Germinal center (tissue), 1 donor: ENCODE measurements around the gene CPNE2.
"Not testable (repeated sequence)": the region's sequence is repeated elsewhere in the genome, so short reads cannot be mapped to it uniquely, and the experiment has no call there.

ENCODE experiments used
- DNase-seq: peaks from one replicate; pipeline ENCODE4 v3.0.0; 2012; ENCODE audit warnings: mixed read lengths, low spot score

The CPNE2 gene

DNA sequence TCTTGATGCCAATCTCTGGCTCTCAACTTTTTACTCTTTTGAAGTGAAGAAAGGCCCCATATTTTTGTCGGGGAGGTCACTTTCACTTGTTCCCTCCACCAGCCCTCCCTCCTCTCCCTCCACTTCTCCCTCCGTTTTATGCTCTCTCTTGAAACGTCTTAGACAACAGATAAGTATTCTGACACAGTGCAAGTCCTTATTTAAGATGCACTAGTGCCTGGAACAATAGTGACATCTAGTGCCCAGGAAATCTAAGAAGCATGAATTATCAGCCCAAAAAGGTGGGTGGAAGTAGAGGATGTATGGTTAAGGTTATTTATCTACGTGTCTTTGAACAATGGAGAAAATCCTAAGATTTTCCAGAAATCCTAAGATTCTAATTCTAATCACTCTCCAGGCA, 75.6 kb downstream of the CPNE2 start:
- peak; percentile 48 for DNase-seq

DNA sequence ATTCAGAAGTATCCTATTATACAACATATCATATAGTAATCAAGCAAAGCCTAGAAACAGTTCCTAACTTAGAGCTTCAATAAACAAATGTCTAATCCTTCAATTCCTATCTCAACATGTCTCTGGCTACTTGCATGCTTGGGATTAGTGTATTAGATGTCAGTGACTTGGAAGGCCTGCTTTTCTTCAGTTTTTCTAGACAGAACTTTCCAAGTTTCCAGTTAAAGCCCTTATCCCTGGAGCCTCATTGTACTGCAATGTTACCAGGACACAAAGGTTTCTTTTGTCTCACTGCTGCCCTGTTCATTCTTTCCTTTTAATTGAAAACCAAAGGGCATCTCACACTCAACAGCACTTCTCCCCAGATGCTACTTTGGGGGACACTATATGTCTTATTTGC, 76.9 kb downstream of the CPNE2 start:
- DNase-seq = no peak

GRCh38 chr16:57172721-57173290, 80.4 kb downstream of the CPNE2 start:
- no peak for DNase-seq

DNA sequence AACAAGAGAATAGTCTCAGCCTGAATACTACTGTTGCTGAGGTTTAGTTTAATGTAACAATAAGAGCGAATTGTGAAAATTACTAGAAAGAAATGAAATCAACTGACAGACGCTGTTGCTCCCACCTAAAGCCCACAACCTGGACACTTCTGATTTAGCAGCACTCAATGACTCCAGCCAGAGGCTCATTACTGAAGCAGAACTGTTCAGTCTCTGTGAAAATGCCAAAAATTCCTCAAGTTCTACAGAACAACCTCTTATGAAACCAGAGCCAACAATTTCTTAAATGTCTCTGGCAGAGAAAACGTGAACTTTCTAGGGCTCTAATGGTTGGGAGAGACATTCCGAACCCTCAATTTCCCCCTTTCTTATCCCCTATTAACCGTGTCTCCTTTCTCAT, 83.5 kb downstream of the CPNE2 start:
- DNase-seq = no peak

- no peak for DNase-seq
These were observed 85.8 kb downstream of the CPNE2 start for GRCh38 chr16:57178196-57178595.

DNA sequence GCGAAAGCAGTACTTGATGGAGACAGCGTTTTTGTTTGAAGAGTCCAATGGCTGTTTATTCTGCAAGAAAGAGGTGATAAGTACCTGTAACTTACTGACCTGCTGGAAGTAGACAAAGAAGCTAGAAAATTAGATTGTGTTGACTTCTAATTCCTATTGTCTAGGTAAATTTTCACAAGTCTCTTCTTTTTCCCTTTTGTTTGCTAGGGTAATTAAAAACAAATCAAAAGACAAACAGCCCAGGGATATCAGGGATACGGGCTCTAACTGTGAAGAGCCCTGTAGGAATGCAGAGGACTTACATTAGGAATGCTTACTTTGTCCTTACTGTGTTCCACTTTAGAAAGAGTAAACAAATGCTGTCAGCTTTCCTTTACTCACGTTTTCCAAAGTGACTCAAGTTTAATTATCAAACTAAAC, 86.4 kb downstream of the CPNE2 start:
- no peak for DNase-seq

DNA sequence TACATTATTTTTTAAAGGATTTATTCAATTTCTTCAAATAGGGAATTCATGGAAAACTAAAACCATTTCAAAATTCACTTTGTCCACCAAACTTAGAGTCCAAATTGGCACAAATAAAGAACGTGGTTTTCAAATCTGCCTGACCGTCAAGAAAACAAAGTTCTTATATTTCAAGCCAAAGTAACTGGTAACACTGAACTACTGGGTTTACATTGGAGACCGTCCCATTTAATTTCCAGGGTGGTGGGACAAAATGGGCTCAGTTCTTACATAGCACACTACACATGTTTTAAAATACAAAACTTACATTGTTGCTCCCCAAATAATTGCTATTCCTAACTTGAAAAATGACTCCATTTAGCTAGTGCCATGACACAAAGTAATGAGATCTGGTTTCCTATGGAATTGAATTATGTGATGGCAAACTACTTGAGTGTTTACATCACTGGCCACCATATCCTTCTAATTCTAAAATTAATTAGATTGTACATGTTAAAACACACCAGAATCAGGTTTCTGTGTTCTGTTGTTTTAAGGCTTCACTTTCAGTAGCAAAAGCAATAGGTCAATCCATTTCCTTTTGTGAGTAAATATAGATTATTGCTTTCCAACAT, 86.9 kb downstream of the CPNE2 start:
- no peak for DNase-seq

- no peak for DNase-seq
These were observed 91.7 kb downstream of the CPNE2 start for GRCh38 chr16:57184113-57184512.

DNA sequence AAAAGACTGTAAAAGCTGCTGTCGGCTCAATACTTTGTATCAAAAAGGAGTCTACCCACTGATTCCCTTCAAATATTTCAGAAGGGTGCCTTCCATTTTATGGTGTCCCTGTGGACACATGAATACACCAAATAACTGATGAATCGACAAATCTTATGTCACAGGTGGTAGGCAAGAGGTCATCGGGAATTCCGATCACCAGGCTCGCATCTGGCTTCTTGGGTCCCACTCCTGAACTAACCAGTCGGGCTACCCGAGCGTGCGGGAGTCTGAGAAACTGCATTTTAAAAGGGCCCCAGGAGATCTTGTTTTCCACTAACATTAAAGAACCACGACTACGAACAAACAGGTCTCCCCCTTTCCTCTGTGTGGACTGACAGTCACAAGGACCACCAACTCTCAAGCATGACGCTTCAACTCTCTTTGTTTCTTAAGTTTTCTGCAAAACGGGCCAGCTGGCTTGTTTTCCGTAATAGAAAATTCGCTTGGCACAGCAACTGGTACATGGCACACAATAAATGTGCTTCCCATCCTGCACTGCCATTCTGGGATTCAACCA, 92.6 kb downstream of the CPNE2 start:
- DNase-seq = no peak

GRCh38 chr16:57185446-57185944, 93.1 kb downstream of the CPNE2 start:
- DNase-seq = peak; percentile 65

- DNase-seq = peak; percentile 100
These were observed 93.8 kb downstream of the CPNE2 start, which contains the start of the genes PSME3IP1 and RSPRY1 for GRCh38 chr16:57185945-57186871. TSS of gene PSME3IP1 (minus strand) at chr16:57186039. CDS start at chr16:57173854, 12,185 bp downstream. TSS of gene RSPRY1 (plus strand) at chr16:57186329. CDS start at chr16:57204659, 18,330 bp downstream.

- DNase-seq = peak; percentile 33
These were observed 94.8 kb downstream of the CPNE2 start for GRCh38 chr16:57186872-57187854.

DNA sequence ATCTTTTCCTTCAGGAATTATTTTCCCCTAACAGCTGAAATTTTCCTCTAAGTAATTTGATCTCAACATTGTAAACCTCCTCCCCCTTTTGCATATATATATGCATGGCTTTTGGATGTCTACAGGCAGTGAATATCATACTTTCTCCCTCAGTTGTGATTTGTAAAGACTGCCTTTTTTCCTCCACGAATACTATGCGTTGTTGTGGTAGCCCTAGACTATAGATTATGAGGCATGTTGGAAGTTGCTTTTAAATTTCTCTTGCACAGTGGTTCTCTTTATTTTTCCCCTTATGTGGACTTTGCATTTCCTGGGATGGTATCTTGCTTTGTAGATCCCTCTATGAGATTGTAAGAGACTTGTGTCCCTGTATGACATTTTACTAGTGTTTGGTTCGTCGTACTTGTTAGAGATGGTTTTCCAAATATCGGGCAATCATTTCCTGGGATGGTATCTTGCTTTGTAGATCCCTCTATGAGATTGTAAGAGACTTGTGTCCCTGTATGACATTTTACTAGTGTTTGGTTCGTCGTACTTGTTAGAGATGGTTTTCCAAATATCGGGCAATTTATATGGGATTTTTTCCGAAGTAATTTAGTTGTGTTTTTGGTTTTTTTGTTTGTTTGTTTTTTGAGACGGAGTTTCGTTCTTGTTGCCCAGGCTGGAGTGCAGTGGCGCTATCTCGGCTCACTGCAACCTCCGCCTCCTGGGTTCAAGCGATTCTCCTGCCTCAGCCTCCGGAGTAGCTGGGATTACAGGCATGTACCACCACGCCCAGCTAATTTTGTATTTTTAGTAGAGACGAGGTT, 95.7 kb downstream of the CPNE2 start:
- not testable (repeated sequence) for DNase-seq

DNA sequence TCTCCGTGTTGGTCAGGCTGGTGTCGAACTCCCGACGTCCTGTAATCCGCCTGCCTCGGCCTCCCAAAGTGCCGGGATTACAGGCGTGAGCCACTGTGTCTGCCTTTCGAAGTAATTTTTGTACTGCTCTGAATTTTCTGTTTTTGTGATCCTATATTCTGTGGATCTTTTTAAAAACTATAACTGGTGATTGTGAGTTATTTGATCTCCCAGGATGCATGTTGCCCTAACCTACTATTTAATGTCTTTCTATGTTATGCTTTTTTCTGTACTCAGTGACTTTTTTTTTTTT, 96.3 kb downstream of the CPNE2 start:
- DNase-seq = no peak

DNA sequence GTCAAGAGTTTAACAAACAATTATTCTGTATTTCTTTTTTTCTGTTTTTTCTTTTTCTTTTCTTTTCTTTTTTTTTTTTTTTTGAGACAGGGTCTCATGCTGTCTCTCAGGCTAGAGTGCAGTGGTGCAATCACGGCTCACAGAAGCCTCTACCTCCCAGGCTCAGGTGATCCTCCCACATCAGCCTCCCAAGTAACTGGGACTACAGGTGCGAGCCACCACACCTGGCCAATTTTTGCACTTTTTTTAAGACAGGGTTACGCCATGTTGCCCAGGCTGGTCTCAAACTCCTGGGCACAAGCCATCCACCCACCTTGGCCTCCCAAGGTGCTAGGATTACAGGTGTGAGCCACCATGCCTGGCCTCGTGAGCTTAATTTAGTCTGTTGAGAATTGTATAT, 97.1 kb downstream of the CPNE2 start:
- DNase-seq = not testable (repeated sequence)

GRCh38 chr16:57190136-57190535, 97.8 kb downstream of the CPNE2 start:
- DNase-seq = no peak

- no peak for DNase-seq
These were observed 98.7 kb downstream of the CPNE2 start for GRCh38 chr16:57191056-57191571.

DNA sequence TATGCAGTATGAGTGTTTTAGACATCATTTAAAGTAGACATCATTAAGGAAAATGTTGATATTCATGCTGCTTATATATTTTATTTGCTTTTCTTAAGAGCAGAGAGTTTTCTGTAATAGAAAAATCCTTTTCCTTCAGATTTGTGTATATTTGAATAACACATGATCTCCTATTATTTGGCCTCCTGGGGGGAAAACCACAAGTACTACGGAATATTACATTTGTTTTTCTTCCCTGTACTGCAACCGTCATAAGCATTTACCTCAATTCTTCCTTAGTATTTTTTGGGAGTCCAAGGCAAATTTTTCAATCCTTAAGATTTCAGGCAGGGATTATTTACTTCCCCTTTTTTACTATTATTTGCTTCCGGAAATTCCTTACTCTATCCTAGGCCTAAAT, 99.8 kb downstream of the CPNE2 start:
- DNase-seq = no peak

GRCh38 chr16:57192720-57193486, 100.5 kb downstream of the CPNE2 start:
- no peak for DNase-seq
